Measurements from ENCODE around the gene GPANK1. TPM values are rescaled to one million over a fixed set of nuclear protein-coding genes. Genes with fewer than 3 reads are reported as not detected.

The GPANK1 gene
- total and polyA plus RNA-seq, 2 of the 13 experiments (the other 11 are each of a cell fraction or from before 2014, with no cell fraction given) = 15.4 to 22.8 TPM

- TF ChIP-seq BCLAF1 (IDR thresholded peaks at IDR 0.05) = no peak
- TF ChIP-seq ATAD3A (CRISPR knock-in tag; IDR thresholded peaks at IDR 0.05) = no peak
- peak; percentile 68; the same call in 1 of the 2 replicates for TF ChIP-seq ATF5 (CRISPR knock-in tag; IDR thresholded peaks at IDR 0.05; ENCODE audit: low read depth)
- peak; percentile 86; the same call in 1 of the 2 replicates for TF ChIP-seq ZNF768 (CRISPR knock-in tag; IDR thresholded peaks at IDR 0.05)
- peak; percentile 68; the same call in 1 of the 2 replicates for TF ChIP-seq ZNF749 (CRISPR knock-in tag; IDR thresholded peaks at IDR 0.05; ENCODE audit: borderline replicate concordance)
- TF ChIP-seq KMT2A (CRISPR knock-in tag; IDR thresholded peaks at IDR 0.05) = peak; percentile 85; the same call in 1 of the 2 replicates
- no peak; the same call in 1 of the 2 replicates for TF ChIP-seq ADNP (CRISPR knock-in tag; IDR thresholded peaks at IDR 0.05)
- TF ChIP-seq MTERF4 (CRISPR knock-in tag; IDR thresholded peaks at IDR 0.05) = peak; percentile 71
- TF ChIP-seq KDM6A (CRISPR knock-in tag; IDR thresholded peaks at IDR 0.05; ENCODE audit: low read depth) = no peak
- TF ChIP-seq FOSL1 (CRISPR knock-in tag; IDR thresholded peaks at IDR 0.05; ENCODE audit: borderline replicate concordance) = peak; percentile 45; the same call in 1 of the 2 replicates
- peak; percentile 56; the same call in 1 of the 2 replicates for TF ChIP-seq ZNF691 (CRISPR knock-in tag; IDR thresholded peaks at IDR 0.05; ENCODE audit: borderline replicate concordance, low read depth)
- peak; percentile 57; the same call in 1 of the 2 replicates for TF ChIP-seq PAXIP1 (CRISPR knock-in tag; conservative IDR thresholded peaks at IDR 0.05)
- peak; percentile 87; the same call in 1 of the 2 replicates for TF ChIP-seq TMF1 (CRISPR knock-in tag; IDR thresholded peaks at IDR 0.05; ENCODE audit: low read depth)
- TF ChIP-seq CHD4 (IDR thresholded peaks at IDR 0.05; ENCODE audit: borderline replicate concordance, low read length) = no peak
- 0 out of 2 replicates have a peak, but pooled peaks have one; percentile 72 for TF ChIP-seq ZNF33A (CRISPR knock-in tag; IDR thresholded peaks at IDR 0.05; ENCODE audit: borderline replicate concordance)
- no peak; the same call in 1 of the 2 replicates for TF ChIP-seq ZNF576 (CRISPR knock-in tag; IDR thresholded peaks at IDR 0.05)
- no peak for TF ChIP-seq RFX5 (IDR thresholded peaks at IDR 0.05; ENCODE audit: low read depth, low read length)
- TF ChIP-seq RBFOX2 (IDR thresholded peaks at IDR 0.05; ENCODE audit: low read depth, low read length) = peak; percentile 99
- TF ChIP-seq HNRNPL (IDR thresholded peaks at IDR 0.05; ENCODE audit: low read depth, low read length) = no peak
Observed at GRCh38 chr6:31660381-31661261, 4.2 kb downstream of the GPANK1 start, which contains the start of gene C6orf47 (continued).

All from HepG2 (cell line).